PC-9 (cell line): Measurements from ENCODE around the gene ADAMTS10.

Experiments used
- CTCF ChIP-seq: fragments of 200-600 bp; sonication (generic); conservative IDR thresholded peaks from 2 replicates; pipeline ENCODE4 v1.6.1; 2017; ENCODE audit warnings: mixed run types, antibody characterized with exemption, mild to moderate bottlenecking, moderate library complexity
- EZH2 ChIP-seq: fragments of 200-600 bp; sonication (generic); IDR thresholded peaks from 2 replicates; pipeline ENCODE4 v1.8.0; 2017; ENCODE audit warnings: antibody characterized with exemption, low read depth

- no peak for TF ChIP-seq EZH2
- no peak for TF ChIP-seq CTCF
Observed at GRCh38 chr19:8577247-8577646, 33.3 kb downstream of the ADAMTS10 start, which contains the start of gene MYO1F.
